Neural cell (in vitro differentiated cells): ENCODE measurements around the gene ILK. TPM values are rescaled to one million over a fixed set of nuclear protein-coding genes. Genes with fewer than 3 reads are reported as not detected.

Experiments used
- H2AFZ ChIP-seq: fragments of 200-600, 300-800 bp; sonication (generic), shearing (Covaris generic); 2 replicates; pipeline ENCODE4 v1.6.0; 2014; ENCODE audit warnings: low read depth, mild to moderate bottlenecking, antibody characterized with exemption, low read length, moderate library complexity
- H3F3A ChIP-seq: fragments of 200-600 bp; shearing (Covaris generic); 2 replicates; pipeline ENCODE4 v1.6.1; 2016; ENCODE audit warnings: mild to moderate bottlenecking, moderate library complexity, mixed read lengths, antibody characterized with exemption, low read length; ENCODE audit not compliant: insufficient read depth, poor library complexity, severe bottlenecking
- H3K27ac ChIP-seq: fragments of 200-600, 300-800 bp; sonication (generic), shearing (Covaris generic); 2 replicates; pipeline ENCODE4 v1.5.1; 2014; ENCODE audit warnings: mild to moderate bottlenecking, low read length, moderate library complexity
- H3K27me3 ChIP-seq: fragments of 300-800, 200-600 bp; sonication (generic), shearing (Covaris generic); 2 replicates; pipeline ENCODE4 v1.6.0; 2014; ENCODE audit warnings: mild to moderate bottlenecking, low read depth, low read length, moderate library complexity; ENCODE audit not compliant: insufficient read depth
- H3K36me3 ChIP-seq: fragments of 300-800, 200-600 bp; sonication (generic), shearing (Covaris generic); 2 replicates; pipeline ENCODE4 v1.5.1; 2014; ENCODE audit warnings: mild to moderate bottlenecking, antibody characterized with exemption, low read length, moderate library complexity; ENCODE audit not compliant: insufficient read depth
- H3K4me2 ChIP-seq: fragments of 300-800, 200-600 bp; sonication (generic), shearing (Covaris generic); 2 replicates; pipeline ENCODE4 v1.6.0; 2014; ENCODE audit warnings: mild to moderate bottlenecking, low read length
- H3K4me3 ChIP-seq: fragments of 300-800, 200-600 bp; sonication (generic), shearing (Covaris generic); 2 replicates; pipeline ENCODE4 v1.5.1; 2014; ENCODE audit warnings: mild to moderate bottlenecking, low read length, moderate library complexity
- H3K79me2 ChIP-seq: fragments of 200-600 bp; shearing (Covaris generic); replicated peaks from 2 replicates; pipeline ENCODE4 v1.6.0; 2014; ENCODE audit warnings: mild to moderate bottlenecking, low read length, moderate library complexity; ENCODE audit not compliant: insufficient read depth
- H3K9ac ChIP-seq: fragments of 300-800, 200-600 bp; sonication (generic), shearing (Covaris generic); 2 replicates; pipeline ENCODE4 v1.6.1; 2016; ENCODE audit warnings: mild to moderate bottlenecking, low read length, mixed read lengths
- H3K9me2 ChIP-seq: fragments of 200-600 bp; shearing (Covaris generic); 2 replicates; pipeline ENCODE4 v1.6.1; 2016; ENCODE audit warnings: mild to moderate bottlenecking, low read length, mixed read lengths; ENCODE audit not compliant: insufficient read depth
- H3K9me3 ChIP-seq: fragments of 200-600, 300-800 bp; sonication (generic), shearing (Covaris generic); 2 replicates; pipeline ENCODE4 v1.6.1; 2016; ENCODE audit warnings: mild to moderate bottlenecking, mixed run types, low read length, moderate library complexity, mixed read lengths
- H4K20me1 ChIP-seq: fragments of 200-600 bp; shearing (Covaris generic); 2 replicates; pipeline ENCODE4 v1.6.1; 2016; ENCODE audit warnings: mild to moderate bottlenecking, mixed run types; ENCODE audit not compliant: insufficient read depth
- EP300 ChIP-seq: fragments of 450-650 bp; conservative IDR thresholded peaks from 2 replicates; pipeline ENCODE4 v1.6.1; 2014; ENCODE audit warnings: antibody characterized with exemption, mild to moderate bottlenecking, moderate library complexity; ENCODE audit not compliant: poor library complexity, severe bottlenecking
- EZH2 ChIP-seq: fragments of 200-600, 300-800 bp; shearing (Covaris generic), sonication (generic); IDR thresholded peaks from 2 replicates; pipeline ENCODE4 v1.6.1; 2014; ENCODE audit warnings: antibody characterized with exemption, low read length, borderline replicate concordance, mild to moderate bottlenecking; ENCODE audit not compliant: insufficient read depth, poor library complexity, severe bottlenecking
- MXI1 ChIP-seq: fragments of 450-650 bp; conservative IDR thresholded peaks from 2 replicates; pipeline ENCODE4 v1.6.1; 2014; ENCODE audit warnings: antibody characterized with exemption, mild to moderate bottlenecking; ENCODE audit not compliant: poor library complexity, severe bottlenecking
- POLR2AphosphoS5 ChIP-seq: IDR thresholded peaks from 2 replicates; pipeline ENCODE4 v1.6.1; 2012
- RAD21 ChIP-seq: fragments of 450-650 bp; conservative IDR thresholded peaks from 2 replicates; pipeline ENCODE4 v1.6.1; 2014; ENCODE audit warnings: antibody characterized with exemption, mild to moderate bottlenecking, moderate library complexity
- SMC3 ChIP-seq: fragments of 450-650 bp; conservative IDR thresholded peaks from 2 replicates; pipeline ENCODE4 v1.6.1; 2014; ENCODE audit warnings: antibody characterized with exemption, mild to moderate bottlenecking, moderate library complexity; ENCODE audit not compliant: poor library complexity
- TAF1 ChIP-seq: IDR thresholded peaks from 2 replicates; pipeline ENCODE4 v1.6.1; 2012; ENCODE audit warnings: low read depth
- polyA plus RNA-seq: library from polyadenylated mRNA; depleted of rRNA; stranded (reverse); fragments of >200 nt; gene quantifications from 2 replicates; pipeline ENCODE4 v1.2.3, GENCODE V29; 2014
- TF ChIP-seq, protein P1 (sequence below): fragments of 450-650 bp; IDR thresholded peaks from 2 replicates; pipeline ENCODE4 v1.5.1; 2014; ENCODE audit warnings: antibody characterized with exemption, mild to moderate bottlenecking, moderate library complexity; ENCODE audit not compliant: poor library complexity, severe bottlenecking
- TF ChIP-seq, protein P2 (sequence below): IDR thresholded peaks from 2 replicates; pipeline ENCODE4 v1.6.1; 2012; ENCODE audit warnings: borderline replicate concordance

Gene ILK
- polyA plus RNA-seq, 1 donor from 2014 or later, result 68.8 TPM

DNA sequence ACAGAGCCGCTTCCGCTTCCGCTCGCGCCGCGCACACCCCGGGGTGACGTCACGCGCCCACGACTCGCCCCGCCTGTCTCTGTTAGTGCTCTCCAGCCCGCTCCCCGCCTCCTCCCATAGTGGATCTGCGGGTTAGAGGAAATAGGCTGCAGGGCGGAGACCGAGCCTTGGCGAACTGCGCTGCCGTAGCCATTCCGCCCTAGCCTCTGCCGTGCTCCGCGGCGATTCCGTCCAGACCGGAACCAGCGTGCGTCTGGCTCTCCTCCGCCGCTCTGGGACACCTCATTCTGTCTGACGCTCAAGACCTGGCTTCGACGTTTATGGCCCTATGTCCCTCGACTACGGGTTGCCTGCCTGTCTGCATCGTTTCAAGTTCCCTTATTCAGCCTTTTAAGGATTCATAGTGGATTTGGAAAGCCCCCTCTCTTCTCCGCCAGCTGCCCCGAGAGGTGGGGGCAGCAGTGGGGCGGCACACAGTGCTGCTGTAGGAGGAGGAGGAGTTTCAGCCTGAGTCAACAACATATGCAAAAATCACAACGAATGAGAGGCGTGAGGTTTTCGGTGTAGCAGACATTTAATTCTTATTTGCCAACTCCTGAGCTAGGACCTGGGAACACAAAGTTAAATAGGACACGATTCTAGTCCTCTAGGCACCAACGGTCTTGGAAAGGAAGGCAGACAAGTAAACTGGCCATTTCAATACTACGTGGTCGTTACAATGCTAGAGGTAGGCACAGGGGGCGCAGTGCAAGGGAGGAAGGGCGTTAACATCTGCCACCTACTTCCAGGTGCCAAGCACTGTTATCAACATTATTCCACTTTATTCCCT is 8.9 kb downstream of the ILK start, which contains the start of gene TAF10:
Gene TAF10 (minus strand): TSS at position 4 of the 829 bp plus-strand sequence. CDS start 27 bp downstream, outside the sequence.
- Histone ChIP-seq H3K4me2 (peak within 1 kb of the TSS; percentile 99), H3K9me3 (no peaks in the 10 kb centered on the region), H3K27me3 (no peaks in the 10 kb centered on the region), H3K36me3 (no peaks in the 10 kb centered on the region), H4K20me1 (no peaks in the 10 kb centered on the region), H3K4me3 (peak within 1 kb of the TSS; percentile 96), H3F3A (peaks cover 4% of the 10 kb centered on the region), H3K79me2 (peaks cover 9% of the 10 kb centered on the region), H3K9me2 (no peaks in the 10 kb centered on the region), H3K27ac (peak within 1 kb of the TSS; percentile 99), H2AFZ (peak within 1 kb of the TSS; percentile 66), H3K9ac (peak within 1 kb of the TSS; percentile 99)
- TF ChIP-seq, protein P1, sequence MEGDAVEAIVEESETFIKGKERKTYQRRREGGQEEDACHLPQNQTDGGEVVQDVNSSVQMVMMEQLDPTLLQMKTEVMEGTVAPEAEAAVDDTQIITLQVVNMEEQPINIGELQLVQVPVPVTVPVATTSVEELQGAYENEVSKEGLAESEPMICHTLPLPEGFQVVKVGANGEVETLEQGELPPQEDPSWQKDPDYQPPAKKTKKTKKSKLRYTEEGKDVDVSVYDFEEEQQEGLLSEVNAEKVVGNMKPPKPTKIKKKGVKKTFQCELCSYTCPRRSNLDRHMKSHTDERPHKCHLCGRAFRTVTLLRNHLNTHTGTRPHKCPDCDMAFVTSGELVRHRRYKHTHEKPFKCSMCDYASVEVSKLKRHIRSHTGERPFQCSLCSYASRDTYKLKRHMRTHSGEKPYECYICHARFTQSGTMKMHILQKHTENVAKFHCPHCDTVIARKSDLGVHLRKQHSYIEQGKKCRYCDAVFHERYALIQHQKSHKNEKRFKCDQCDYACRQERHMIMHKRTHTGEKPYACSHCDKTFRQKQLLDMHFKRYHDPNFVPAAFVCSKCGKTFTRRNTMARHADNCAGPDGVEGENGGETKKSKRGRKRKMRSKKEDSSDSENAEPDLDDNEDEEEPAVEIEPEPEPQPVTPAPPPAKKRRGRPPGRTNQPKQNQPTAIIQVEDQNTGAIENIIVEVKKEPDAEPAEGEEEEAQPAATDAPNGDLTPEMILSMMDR, result peak; percentile 81
- TF ChIP-seq RAD21 (peak; percentile 19), TAF1 (peak; percentile 89), MXI1 (peak; percentile 82), SMC3 (peak; percentile 30), EZH2 (no peak), POLR2AphosphoS5 (peak; percentile 99), EP300 (peak; percentile 73)
- TF ChIP-seq, protein P2, sequence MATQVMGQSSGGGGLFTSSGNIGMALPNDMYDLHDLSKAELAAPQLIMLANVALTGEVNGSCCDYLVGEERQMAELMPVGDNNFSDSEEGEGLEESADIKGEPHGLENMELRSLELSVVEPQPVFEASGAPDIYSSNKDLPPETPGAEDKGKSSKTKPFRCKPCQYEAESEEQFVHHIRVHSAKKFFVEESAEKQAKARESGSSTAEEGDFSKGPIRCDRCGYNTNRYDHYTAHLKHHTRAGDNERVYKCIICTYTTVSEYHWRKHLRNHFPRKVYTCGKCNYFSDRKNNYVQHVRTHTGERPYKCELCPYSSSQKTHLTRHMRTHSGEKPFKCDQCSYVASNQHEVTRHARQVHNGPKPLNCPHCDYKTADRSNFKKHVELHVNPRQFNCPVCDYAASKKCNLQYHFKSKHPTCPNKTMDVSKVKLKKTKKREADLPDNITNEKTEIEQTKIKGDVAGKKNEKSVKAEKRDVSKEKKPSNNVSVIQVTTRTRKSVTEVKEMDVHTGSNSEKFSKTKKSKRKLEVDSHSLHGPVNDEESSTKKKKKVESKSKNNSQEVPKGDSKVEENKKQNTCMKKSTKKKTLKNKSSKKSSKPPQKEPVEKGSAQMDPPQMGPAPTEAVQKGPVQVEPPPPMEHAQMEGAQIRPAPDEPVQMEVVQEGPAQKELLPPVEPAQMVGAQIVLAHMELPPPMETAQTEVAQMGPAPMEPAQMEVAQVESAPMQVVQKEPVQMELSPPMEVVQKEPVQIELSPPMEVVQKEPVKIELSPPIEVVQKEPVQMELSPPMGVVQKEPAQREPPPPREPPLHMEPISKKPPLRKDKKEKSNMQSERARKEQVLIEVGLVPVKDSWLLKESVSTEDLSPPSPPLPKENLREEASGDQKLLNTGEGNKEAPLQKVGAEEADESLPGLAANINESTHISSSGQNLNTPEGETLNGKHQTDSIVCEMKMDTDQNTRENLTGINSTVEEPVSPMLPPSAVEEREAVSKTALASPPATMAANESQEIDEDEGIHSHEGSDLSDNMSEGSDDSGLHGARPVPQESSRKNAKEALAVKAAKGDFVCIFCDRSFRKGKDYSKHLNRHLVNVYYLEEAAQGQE, result peak; percentile 87

DNA sequence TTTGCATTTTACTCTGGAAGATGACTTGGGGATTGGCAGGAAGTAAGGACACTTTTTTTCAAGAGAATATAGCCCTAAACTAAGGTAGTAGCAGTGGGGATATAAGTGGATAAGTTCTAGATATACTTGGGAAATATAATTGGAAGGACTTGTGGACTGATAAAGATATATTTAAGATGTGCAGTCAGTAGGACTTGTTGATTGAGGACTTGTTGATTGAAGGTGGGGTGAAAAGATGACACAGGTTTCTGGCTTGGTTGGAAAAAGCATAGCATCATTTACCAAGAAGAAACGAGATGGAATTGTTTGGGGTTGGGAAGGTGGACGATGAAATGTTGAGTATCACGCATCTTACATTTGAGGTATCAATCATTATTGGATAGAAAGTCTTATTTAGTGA is 9.9 kb downstream of the ILK start:
- H3K27me3 ChIP-seq, result no peaks in the 10 kb centered on the region
- H3K27ac ChIP-seq, result no peak overlapping the region
- H4K20me1 ChIP-seq, result no peaks in the 10 kb centered on the region
- TF ChIP-seq POLR2AphosphoS5 (no peak), RAD21 (no peak), EZH2 (no peak), SMC3 (no peak), TAF1 (no peak), EP300 (no peak), MXI1 (no peak)
- TF ChIP-seq, protein P1, result no peak
- TF ChIP-seq, protein P2, result no peak
- H3K9ac ChIP-seq, result no peak overlapping the region
- no peak overlapping the region for H2AFZ ChIP-seq
- H3K9me2 ChIP-seq, result no peaks in the 10 kb centered on the region
- no peak overlapping the region for H3K4me2 ChIP-seq
- H3K4me3 ChIP-seq, result no peak overlapping the region
- no peaks in the 10 kb centered on the region for H3K36me3 ChIP-seq
- H3F3A ChIP-seq, result peaks cover 4% of the 10 kb centered on the region
- no peaks in the 10 kb centered on the region for H3K9me3 ChIP-seq
- peaks cover 7% of the 10 kb centered on the region for H3K79me2 ChIP-seq
